AG08396 (cell line): ENCODE data around the gene NIPAL3.
"Not testable (repeated sequence)": the region's sequence is repeated elsewhere in the genome, so short reads cannot be mapped to it uniquely, and the experiment has no call there.

Experiments used
- DNase-seq: peaks from one replicate; pipeline ENCODE4 v3.0.0; 2012; ENCODE audit warnings: low spot score, mixed read lengths

The NIPAL3 gene

GRCh38 chr1:24491577-24492360, 76.2 kb downstream of the NIPAL3 start:
- DNase-seq, result peak; percentile 40

DNA sequence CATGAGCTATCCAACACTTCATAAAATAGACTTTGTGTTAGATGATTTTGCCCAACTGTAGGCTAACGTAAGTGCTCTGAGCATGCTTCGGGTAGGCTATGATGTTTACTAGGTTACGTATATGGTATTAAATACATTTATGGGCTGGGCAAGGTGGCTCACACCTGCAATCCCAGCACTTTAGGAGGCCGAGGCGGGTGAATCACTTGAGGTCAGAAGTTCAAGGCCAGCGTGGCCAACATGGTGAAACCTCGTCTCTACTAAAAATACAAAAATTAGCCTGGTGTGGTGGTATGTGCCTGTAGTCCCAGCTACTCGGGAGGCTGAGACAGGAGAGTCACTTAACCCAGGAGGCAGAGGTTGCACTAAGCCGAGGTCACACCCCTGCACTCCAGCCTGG, 77.3 kb downstream of the NIPAL3 start:
- DNase-seq, result not testable (repeated sequence)

DNA sequence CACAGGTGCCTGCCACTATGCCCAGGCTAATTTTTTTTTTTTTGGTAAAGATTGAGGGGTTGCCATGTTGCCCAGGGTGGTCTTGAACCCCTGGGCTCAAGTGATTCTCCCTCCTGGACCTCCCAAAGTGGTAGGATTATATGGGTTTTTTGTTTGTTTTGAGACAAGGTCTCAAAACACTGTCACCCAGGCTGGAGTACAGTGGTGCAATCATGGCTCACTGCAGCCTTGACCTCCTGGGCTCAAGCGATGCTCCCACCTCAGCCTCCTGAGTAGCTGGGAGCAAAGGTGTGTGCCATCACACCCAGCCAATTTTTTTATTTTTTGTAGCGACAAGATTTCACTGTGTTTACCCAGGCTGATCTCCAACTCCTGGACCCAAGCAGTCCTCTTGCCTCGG, 78.2 kb downstream of the NIPAL3 start:
- DNase-seq, result no peak

- no peak for DNase-seq
These were observed 83.0 kb downstream of the NIPAL3 start for GRCh38 chr1:24498589-24498988.

- no peak for DNase-seq
These were observed 84.9 kb downstream of the NIPAL3 start for GRCh38 chr1:24500448-24501048.

DNA sequence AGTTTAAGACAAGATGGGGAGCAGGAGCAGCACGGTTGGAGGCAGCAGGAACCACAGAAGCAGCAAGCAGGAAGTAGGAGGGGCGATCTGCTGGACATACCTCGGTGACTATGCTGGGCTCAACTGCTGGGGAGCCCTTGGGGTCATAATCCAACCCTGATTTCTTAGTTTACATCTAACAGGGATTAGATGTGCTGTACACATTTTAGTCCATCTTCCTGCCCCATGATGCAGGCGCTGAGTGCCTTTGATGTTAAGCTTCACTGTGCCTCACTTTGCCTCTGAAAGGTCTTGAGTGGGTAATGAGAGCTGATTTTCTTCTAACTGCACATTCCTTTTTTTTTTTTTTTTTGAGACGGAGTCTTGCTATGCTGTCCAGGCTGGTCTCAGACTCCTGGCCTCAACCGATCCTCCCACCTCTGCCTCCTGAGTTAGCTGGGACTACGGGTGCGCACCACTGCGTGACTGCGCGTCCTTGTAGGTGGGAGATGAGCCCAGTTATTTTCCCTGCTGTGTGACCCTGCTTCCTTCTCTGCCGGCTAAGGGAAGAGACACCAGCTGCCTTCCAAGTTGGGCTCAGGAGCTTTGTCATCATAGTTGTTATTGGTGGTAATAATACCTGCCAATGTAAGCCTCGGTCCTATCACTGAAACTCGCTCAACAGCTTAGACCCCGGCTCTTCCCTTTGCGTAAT, 85.9 kb downstream of the NIPAL3 start:
- DNase-seq, result no peak

GRCh38 chr1:24502065-24502708, 86.6 kb downstream of the NIPAL3 start:
- peak; percentile 77 for DNase-seq

- DNase-seq, result peak; percentile 98
These were observed 87.1 kb downstream of the NIPAL3 start, which contains the start of gene RCAN3 for GRCh38 chr1:24502709-24503058. Gene RCAN3, plus strand, starts transcription at chr1:24502836. Its CDS starts 11,537 bp downstream, at chr1:24514373.

DNA sequence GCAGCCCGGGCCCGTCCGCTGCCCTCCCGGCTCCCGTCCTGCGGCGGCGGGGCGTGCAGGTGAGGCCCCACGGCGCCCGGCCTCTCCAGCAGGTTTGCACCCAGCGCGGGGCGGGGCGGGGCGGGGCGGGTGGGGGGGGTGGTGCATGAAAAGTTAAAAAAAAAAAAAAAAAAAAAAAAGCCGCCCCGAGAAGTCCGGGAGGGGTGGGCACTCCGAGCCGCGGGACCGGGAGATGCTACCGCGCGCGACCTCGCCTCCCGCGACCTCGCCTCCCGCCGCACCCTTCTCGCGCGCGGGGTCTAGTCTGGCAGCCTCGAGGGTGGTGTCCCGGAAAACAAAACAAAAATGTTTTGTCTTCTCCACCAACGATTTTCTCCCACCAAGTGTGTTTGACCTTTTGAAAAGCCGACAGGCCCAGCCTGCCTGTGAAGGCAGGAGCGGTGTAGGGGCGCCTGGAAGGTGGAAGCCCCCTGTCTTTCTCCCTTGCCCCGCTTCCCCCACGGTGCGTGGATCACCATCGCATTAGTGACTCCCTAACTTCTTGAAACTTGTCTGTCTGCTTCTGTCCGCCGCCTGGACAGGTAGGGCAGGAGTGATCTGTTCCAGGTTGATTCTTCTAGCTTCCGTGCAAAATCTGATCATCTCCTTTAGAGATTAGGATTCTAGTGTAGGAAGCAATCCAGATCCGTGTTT, 87.6 kb downstream of the NIPAL3 start:
- no peak for DNase-seq

DNA sequence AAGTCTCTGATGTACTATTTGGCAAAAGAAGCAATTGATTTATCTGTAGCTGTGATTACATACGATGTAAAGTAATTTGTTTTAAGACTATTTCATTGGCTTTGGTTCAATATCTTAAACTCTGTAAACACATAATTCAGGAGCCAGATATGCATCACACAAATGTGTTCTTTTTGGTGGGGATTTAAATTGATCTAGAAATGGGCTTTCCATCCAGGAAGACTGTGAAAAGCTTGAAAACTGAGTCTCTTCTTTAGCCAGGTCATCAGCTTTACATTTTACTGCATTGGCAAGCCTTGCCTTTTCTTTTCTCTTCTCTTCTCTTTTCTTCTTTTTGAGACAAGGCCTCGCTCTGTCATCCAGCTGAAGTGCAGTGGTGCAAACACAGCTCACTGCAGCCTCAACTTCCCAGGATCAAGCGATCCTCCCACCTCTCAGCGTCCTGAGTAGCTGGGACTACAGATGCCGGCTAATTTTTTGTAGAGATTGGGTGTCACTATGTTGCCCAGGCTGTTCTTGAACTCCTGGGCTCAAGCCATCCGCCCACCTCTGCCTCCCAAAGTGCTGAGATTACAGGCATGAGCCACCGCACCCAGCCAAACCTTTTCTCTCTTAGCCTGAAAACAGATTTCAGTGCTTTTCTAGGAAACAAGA, 88.4 kb downstream of the NIPAL3 start:
- DNase-seq, result no peak

DNA sequence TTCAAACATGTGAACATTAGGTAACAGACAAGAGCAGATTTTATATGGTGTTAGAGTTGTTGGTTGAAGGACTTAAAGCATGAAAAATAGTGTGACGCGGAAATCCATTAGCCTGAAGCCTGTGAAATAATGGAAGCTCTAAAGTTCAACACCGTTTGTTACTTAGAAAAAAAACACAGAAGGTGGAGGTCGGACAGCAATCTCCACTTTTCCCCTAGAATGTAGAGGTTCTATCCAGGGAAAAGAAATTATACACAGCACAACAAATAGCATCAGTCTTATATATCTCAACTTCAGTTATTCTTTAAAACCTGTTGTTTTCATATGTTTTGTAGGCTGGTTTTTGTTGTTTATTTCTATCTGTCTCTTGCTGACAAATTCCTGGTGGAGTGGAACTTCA, 89.0 kb downstream of the NIPAL3 start:
- no peak for DNase-seq

DNA sequence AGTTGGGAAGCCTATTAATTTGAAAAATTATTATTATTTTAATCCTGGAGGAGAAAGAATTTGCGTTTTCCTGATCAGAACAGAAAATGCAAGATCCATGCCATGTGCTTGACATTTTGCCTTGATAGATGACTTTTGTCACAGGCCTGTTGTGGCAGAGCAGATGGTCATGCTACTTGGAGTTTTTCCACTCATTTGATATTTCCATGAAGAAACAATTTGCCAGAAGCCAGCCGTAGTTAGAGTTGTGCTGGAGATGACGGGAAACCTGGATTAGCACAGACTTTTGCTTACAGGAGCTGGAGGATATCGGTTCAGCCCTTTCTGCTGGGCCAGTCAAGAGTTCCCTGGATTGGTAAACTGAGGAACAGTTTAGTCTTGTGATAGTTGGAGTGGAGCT, 90.2 kb downstream of the NIPAL3 start:
- no peak for DNase-seq

- DNase-seq, result no peak
These were observed 91.2 kb downstream of the NIPAL3 start for GRCh38 chr1:24506691-24507381.

- no peak for DNase-seq
These were observed 91.8 kb downstream of the NIPAL3 start for GRCh38 chr1:24507405-24507804.

- no peak for DNase-seq
These were observed 93.3 kb downstream of the NIPAL3 start for GRCh38 chr1:24508911-24509310.

DNA sequence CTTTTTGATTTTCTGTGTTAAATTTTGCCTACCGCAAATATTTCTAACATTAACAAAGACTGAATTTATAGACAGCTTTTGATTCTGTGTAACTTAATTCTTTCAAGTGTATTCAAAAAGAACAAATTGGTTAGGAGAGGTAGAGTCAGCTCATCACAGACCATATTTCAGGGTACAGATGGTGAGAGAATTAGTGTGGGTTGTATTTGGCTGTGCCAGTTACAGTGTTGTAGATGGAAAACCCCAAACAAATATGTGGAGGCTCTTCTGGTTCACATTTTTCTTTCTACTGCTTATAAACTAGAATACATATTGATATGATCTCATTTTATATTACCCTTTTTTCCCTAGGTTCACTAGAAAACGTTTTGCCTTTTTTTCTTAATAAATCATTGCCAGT, 98.1 kb downstream of the NIPAL3 start:
- no peak for DNase-seq

DNA sequence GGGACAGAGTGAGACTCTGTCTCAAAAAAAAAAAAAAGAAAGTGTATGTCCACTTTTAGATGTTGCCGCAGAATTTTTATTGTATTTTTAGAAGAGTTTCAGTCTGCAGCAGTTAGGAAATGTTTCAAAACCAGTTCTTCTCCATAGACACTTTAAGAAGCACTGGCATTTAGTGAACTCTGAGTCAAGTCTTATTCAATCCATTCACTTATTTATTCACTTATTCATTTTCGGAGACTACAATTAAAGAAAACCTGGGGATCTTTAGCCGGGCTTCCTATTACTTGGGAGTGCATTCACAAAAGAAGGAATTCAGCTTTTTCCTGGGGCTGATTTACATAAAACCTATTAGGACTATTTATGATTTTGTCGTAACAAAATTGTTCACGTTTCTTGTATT, 99.3 kb downstream of the NIPAL3 start:
- no peak for DNase-seq

- peak; percentile 41 for DNase-seq
These were observed 100.1 kb downstream of the NIPAL3 start for GRCh38 chr1:24515671-24516209.

- DNase-seq, result no peak
These were observed 100.9 kb downstream of the NIPAL3 start for GRCh38 chr1:24516506-24516905.

- no peak for DNase-seq
These were observed 102.3 kb downstream of the NIPAL3 start for GRCh38 chr1:24517898-24518297.

GRCh38 chr1:24520282-24520681, 104.7 kb downstream of the NIPAL3 start:
- not testable (repeated sequence) for DNase-seq
